HG02870 (cell line): ENCODE results near the gene GAK.
"Not testable (repeated sequence)": the region's sequence is repeated elsewhere in the genome, so short reads cannot be mapped to it uniquely, and the experiment has no call there.

ENCODE experiments used
- ATAC-seq: cut with Tn5 transposase; IDR thresholded peaks from one replicate; pipeline ENCODE4 v1.9.1; 2021; ENCODE audit warnings: mild to moderate bottlenecking, moderate library complexity; ENCODE audit not compliant: unreplicated experiment

GAK gene

GRCh38 chr4:821181-821591 is 110.9 kb downstream of the GAK start:
- no peak for ATAC-seq

GRCh38 chr4:820230-821172 is 111.6 kb downstream of the GAK start:
- ATAC-seq = no peak

- no peak for ATAC-seq
Observed at GRCh38 chr4:819401-820229, 112.5 kb downstream of the GAK start.

GRCh38 chr4:818106-818921 is 113.8 kb downstream of the GAK start:
- ATAC-seq = no peak

- no peak for ATAC-seq
Observed at GRCh38 chr4:815464-816146, 116.5 kb downstream of the GAK start.

GRCh38 chr4:814312-814850 is 117.7 kb downstream of the GAK start:
- ATAC-seq = no peak

GRCh38 chr4:813900-814299 is 118.2 kb downstream of the GAK start:
- no peak for ATAC-seq

- ATAC-seq = no peak
Observed at GRCh38 chr4:808860-809570, 123.1 kb downstream of the GAK start.

- ATAC-seq = no peak
Observed at GRCh38 chr4:807792-808191, 124.3 kb downstream of the GAK start.

- not testable (repeated sequence) for ATAC-seq
Observed at GRCh38 chr4:806979-807378, 125.1 kb downstream of the GAK start.

- no peak for ATAC-seq
Observed at GRCh38 chr4:804804-805203, 127.3 kb downstream of the GAK start.

- ATAC-seq = no peak
Observed at GRCh38 chr4:803884-804283, 128.2 kb downstream of the GAK start.

- no peak for ATAC-seq
Observed at GRCh38 chr4:801436-802124, 130.5 kb downstream of the GAK start.
